Raji (cell line): Measurements from ENCODE around the gene GAS2L3.

Experiments used
- POLR2A ChIP-seq: IDR thresholded peaks from 2 replicates; pipeline ENCODE4 v1.6.1; 2011; ENCODE audit warnings: low read depth, low read length, control low read depth; ENCODE audit not compliant: insufficient read depth

The GAS2L3 gene

GRCh38 chr12:100573292-100574186 lies at the start of gene GAS2L3:
Gene GAS2L3, plus strand, starts transcription at chr12:100573684. Its CDS starts 21,221 bp downstream, at chr12:100594905.
- TF ChIP-seq POLR2A = no peak

GRCh38 chr12:100528034-100528433 lies 45.5 kb upstream of the GAS2L3 start:
- no peak for TF ChIP-seq POLR2A

GRCh38 chr12:100528471-100529127 lies 44.9 kb upstream of the GAS2L3 start:
- TF ChIP-seq POLR2A = no peak

- TF ChIP-seq POLR2A = no peak
These were observed 43.6 kb upstream of the GAS2L3 start for GRCh38 chr12:100529756-100530350.

GRCh38 chr12:100533376-100533775 lies 40.1 kb upstream of the GAS2L3 start:
- no peak for TF ChIP-seq POLR2A

- TF ChIP-seq POLR2A = no peak
These were observed 38.8 kb upstream of the GAS2L3 start for GRCh38 chr12:100534625-100535227.

- no peak for TF ChIP-seq POLR2A
These were observed 34.3 kb upstream of the GAS2L3 start for GRCh38 chr12:100539202-100539601.

- no peak for TF ChIP-seq POLR2A
These were observed 29.3 kb upstream of the GAS2L3 start for GRCh38 chr12:100544165-100544564.

GRCh38 chr12:100545092-100545491 lies 28.4 kb upstream of the GAS2L3 start:
- TF ChIP-seq POLR2A = no peak

GRCh38 chr12:100553936-100554335 lies 19.5 kb upstream of the GAS2L3 start:
- no peak for TF ChIP-seq POLR2A

- no peak for TF ChIP-seq POLR2A
These were observed 18.8 kb upstream of the GAS2L3 start for GRCh38 chr12:100554608-100555077.

GRCh38 chr12:100555722-100556121 lies 17.8 kb upstream of the GAS2L3 start:
- no peak for TF ChIP-seq POLR2A

- TF ChIP-seq POLR2A = no peak
These were observed 16.1 kb upstream of the GAS2L3 start for GRCh38 chr12:100557357-100557756.

- no peak for TF ChIP-seq POLR2A
These were observed 9.4 kb upstream of the GAS2L3 start for GRCh38 chr12:100564090-100564489.

GRCh38 chr12:100564905-100565467 lies 8.5 kb upstream of the GAS2L3 start:
- no peak for TF ChIP-seq POLR2A
